Activated CD4-positive, CD25-positive, alpha-beta regulatory T cell (primary cell): ENCODE results near the gene BCL7A.
"Not testable (repeated sequence)": the region's sequence is repeated elsewhere in the genome, so short reads cannot be mapped to it uniquely, and the experiment has no call there.

ENCODE experiments used
- DNase-seq, 4 experiments: peaks; one replicate each; lab custom pipeline; 2025; lab: John Stamatoyannopoulos, UW

BCL7A gene

DNA sequence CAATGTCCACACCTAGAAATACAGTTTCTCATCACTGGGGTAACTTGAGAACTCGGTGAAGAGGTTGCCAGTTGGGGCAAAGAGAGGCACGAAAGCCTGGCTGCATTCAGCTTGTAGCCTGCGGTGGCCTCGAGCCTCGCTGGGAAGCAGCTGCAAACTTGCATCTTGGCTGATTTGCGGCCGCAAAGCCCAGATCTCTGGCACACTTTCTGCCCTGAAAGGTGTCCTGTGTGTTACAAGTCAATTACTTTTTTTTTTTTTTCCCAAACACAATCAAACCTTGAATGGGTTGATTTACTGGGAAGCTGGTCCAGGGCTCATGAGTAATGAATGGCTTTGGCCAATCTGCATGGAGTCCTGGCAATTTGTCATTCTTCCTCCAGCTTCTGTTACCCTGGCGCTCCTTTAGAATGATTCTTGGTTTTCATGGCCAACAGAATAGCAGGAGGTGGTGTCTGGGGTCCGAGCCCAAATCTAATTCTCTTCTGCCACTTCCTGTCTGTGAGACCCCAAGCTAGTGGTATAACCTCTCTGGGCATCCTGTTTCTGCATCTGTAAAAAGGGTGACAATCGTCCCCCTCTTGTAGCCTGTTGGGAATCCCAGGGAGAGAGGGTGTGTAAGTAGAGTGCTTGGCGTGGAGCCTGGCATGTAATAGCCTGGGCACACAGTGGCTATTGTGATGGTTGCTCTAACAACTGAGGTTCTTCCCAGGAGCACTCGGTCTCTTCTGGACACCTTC is 6.7 kb downstream of the BCL7A start:
- no peak for DNase-seq

DNA sequence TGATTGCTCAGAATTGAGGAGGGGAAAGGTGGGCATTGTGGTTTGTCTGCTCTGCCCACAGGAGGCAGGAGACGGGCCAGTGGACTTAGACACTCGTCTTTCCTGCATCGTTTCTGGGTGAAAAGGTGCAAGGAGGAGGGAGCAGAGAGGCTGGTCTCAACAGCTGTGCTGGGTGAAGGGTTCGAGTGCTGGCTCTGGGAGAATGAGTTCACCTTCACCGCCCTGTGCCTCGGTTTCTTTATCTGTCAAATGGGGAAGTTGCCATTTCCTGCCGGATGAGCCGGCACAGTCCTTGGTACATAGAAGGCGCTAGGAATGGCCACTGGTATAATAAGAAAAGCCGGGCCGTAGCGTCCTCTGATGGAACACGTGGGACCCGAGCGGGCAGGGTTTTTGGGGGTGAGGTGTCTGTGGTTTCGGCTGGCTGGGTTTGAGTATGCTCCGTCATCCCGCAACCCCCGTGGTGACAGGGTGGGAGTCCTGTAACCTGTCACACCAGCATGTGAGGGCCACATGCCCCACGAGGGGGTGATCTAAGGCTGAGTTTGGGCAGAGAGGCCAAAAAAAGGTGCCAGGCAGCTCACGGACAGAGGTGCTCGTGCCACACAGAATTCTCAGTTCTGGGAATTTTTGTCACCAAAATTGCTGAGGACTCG is 7.3 kb downstream of the BCL7A start:
- DNase-seq: no peak

DNA sequence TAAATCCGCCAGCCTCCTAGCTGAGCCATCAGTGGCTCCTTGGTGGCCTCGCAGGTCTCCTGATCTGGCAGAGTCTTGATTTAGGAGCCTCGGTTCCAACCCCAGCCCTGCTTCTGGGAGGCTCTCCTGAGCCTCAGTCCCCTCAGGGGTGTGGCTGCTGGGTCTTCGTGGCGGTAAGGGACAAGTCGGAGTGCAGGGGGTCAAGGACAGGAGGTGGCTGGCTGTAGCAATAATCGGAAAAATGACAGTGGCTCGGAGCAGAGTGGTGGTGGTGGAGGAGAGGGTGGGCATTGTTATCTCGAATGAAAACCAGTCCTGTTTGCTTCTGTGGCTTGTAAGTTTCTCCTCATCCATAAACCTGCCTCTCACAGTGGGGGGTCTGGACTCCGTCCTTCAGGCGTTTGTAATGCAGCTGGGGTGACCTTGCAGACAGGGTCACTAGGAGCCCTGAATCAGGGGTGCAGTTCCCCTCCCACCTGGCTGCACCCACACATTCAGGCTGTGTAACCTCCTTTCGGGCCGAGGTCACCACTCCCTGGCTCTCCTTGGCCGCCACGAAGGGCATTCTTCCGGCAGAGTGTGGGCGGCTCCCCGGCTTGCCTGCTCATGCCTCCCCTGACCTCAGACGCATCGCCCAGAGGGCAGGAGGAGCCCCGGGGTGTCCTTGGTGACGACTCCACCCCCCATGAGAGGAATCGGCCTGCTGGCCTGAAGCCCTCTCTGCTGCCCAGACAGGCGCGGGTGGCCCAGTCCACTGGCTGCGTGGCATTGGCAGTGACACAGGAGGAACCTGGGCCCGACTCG is 8.1 kb downstream of the BCL7A start:
- DNase-seq: no peak

DNA sequence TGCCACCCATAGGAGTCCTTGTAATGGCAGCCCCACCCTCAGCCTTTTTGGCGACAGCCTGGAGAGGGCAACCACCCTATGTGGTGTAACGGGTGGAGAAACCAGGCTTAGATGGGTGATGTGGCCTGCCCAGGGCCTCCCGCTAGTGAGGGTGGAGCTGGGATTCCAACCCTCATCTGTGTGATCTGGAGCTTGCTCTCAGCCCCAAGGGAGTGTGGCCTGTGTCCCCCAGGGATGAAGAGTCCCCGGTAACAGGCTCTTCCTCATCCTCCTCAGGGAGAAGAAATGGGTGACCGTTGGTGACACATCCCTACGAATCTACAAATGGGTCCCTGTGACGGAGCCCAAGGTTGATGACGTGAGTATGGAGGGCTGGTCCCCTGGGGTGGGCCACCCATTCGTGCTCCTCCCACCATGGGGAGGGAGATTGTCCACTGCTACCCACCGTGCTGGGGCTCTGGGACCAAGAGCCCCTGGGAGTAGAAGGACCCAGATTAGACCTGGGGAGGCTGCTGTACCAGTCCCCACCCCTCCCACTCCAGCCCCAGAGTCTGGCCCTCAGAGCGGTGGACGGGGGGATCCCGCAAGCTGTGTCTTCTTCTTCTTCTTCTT is 8.8 kb downstream of the BCL7A start:
- no peak for DNase-seq

DNA sequence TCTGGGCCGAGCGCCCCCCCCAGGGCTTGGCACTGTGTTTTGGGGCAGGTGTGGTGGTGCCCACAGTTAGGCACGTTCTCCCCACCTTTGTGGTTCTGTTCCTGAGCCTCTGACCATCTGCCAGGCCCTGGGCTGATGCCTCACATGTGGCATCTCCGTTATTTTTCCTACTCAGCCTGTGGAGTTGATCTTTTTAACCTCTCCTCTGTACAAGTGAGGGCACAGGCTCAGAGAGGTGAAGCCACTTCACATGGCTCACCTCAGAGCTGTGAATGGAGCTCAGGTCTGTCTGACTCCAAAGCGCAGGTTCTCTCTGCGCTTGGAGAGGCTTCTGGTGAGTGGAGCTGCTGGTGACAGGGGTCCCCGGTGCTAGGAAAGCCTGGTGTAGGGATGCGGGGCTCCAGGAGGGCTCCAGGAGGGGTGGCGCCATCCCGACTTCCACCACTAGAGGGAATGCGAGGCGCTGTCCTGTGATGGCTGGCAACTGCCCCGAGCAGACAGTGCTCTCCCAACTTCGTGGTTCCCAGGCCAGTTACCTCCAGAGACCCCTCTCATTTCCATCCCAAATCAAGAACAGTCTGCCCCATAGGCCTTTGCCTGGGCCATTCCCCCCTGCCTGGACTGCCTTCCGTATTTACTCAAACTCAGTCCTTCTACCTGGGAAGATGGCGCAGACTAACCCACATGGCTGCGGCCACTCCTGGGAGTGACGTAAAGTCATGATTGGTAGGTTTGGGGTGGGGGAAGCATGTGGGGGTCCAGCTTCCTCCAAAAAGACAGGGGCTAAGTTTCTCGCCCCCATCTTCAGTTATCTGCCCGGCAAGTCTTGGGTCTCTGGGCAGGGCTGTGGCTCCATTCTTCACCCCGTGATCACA is 9.9 kb downstream of the BCL7A start:
- peak in 3 of 4 experiments; percentile 13 to 41 (median 23) for DNase-seq

DNA sequence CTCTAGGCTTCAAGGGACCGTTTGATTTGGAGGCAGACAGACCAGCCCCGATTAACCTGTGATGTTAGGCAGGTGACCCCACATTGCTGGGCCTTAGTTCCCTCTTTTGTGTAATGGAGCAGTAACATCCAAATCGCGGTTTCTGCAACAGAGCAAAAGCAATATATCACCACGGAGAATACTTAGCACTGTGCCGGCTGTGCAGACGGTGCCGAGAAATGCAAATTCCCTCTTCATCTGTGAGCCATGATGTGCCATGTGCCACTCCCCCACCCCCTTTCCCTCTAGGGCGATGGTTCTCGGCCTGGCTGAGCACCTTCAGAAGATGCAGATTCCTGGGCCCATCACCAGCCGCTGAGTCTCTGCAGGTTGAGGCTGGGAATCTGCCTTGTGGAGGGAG is 10.9 kb downstream of the BCL7A start:
- no peak for DNase-seq

DNA sequence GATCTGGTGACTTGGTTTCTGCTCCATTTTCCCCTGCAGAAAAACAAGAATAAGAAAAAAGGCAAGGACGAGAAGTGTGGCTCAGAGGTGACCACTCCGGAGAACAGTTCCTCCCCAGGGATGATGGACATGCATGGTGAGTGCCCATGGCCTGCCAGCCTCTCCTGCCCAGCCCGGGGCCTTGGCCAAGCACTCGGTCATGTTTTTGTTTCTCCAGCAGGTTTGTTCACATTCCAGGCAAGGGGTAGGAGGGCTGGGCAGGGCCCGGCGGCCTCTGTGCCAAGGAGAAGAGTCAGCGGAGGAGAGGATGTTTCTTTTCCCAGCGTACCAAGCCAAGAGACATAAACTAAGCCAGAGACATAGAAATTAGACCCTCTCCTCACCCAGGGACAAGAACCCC is 13.6 kb downstream of the BCL7A start:
- DNase-seq: no peak

DNA sequence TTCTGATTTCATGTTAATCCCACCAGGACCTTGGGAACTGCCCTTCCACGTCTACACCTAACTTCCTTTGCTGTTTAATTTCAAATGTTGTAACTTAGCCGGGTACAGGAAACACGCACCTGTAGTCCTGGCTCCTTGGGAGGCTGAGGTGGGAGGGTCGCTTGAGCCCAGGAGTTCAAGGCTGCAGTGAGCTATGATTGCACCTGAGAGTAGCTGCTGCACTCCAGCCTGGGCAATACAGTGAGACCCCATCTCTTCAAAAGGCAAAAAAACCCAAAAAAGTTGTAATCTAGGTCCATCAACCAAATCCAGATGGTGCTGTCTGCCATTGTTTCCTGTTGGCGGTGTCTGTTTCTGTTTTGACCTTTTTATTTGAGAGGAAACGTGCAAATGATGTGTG is 14.5 kb downstream of the BCL7A start:
- no peak for DNase-seq

DNA sequence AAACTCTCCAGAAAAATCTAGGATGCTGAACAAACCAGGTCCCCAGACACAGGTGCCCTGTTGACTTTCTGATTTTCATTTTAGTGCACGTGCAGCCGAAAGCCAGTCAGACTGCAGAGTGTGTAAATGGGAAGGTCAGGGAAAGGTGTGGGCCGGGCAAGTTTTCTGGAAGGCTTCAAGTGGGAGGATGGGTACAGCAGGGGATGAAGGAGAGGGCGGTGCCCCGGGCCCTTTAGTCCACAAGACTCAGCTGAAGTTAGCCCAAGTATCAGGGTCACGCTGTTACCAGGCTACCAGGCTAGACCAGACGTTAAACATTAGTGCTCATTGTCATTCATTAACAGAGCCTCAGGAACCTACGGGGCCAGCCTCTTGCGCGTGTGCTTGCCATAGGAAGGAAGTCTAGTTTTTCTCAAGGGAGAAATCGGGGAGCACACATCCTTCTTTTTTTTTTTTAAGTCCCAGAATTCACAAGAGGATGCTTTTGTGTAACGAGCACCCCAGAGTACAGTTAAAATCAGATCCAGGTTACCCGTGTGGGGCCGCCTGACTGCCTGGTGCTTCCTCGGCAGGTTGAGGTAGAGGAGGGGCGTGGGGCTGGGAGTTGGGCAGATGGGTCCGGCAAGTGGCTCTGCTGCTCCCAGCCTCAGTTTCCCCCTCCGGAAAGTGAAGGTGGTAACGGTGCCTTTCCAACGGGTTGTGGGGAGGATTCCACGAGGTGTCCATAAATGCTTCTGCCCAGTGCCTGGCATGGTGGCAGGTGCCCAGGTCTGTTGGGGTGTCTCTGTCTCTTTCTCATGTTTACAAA is 19.1 kb downstream of the BCL7A start:
- DNase-seq: no peak

DNA sequence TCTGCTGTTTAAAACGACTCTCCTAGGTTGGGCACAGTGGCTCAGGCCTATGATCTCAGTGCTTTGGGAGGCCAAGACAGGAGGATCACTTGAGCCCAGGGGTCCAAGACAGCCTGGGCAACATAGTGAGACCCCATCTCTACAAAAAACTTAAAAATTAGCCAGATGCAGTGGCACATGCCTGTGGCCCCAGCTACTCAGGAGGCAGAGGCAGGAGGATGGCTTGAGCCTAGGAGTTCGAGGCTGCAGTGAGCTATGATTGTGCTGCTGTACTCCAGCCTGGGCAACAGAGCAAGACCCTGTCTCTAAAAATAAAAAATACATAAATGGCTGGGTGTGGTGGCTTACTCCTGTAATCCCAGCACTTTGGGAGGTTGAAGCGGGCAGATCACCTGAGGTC is 19.8 kb downstream of the BCL7A start:
- not testable (repeated sequence) for DNase-seq

DNA sequence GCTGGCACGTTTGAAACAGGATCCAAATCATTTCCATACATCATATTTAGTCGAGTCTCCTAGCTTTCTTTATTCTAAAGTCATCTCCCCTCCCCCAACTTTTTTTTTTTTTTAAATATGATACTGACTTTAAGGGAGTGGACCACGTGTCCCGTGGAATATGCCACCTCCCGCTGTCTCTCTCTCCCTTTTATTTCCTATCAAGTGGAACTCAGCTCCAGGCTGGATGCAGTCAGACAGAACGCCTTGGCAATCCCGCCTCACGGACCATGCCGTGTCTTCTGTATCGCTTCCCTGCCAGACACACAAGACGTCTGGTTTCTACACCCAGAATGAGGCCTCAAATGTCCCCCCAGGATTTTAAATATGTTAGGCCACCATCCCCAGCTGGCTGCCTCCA is 21.2 kb downstream of the BCL7A start:
- DNase-seq: no peak

DNA sequence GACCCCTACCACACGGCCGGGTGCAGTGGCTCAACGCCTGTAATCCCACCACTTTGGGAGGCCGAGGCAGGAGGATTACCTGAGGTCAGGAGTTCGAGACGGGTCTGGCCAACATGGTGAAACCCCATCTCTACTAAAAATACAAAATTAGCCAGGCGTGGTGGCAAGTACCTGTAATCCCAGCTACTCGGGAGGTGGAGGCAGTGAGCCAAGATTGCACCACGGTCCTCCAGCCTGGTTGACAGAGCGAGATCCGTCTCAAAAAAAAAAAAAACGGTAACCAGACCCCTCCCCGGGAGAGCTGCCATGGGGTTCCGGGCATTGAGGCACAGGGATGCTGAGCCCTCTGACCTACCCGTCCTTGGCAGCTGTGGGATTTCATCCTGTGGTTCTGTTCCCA is 21.8 kb downstream of the BCL7A start:
- DNase-seq: no peak

DNA sequence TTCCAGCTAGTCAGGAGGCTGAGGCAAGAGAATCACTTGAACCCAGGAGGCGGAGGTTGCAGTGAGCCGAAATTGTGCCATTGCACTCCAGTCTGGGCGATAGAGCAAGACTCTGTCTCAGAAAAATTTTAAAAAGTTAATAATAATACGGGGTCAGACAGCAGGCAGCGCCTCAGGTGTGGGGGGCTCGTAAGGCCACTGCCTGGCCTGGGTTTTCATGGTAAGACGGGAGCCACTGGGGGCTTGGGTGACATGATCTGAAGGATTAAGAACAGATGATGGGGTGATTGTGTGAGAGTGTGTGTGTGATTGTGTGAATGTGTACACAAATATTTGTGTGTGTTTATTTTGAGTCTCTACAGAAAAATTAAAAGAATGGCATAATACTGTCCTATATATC is 23.6 kb downstream of the BCL7A start:
- DNase-seq: no peak

DNA sequence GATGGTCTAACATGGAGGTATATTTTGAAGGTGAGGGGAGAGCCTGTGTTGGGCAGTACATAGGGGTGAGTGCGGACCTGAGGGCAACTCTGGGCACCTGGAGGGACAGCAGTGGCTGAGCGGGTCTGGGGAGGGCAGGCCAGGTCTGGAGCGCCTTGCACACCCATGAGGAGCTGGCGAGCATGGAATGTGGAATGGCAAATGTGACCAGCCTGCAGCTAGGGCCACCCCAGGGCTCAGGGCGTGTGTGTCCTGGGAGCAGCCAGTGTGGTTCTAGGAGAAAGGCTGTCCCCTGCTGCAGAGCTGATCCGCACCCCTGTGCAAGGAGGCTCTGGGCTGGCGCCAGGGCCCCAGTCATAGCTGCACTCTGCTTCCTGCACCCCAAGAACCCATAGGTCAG is 24.5 kb downstream of the BCL7A start:
- no peak for DNase-seq

DNA sequence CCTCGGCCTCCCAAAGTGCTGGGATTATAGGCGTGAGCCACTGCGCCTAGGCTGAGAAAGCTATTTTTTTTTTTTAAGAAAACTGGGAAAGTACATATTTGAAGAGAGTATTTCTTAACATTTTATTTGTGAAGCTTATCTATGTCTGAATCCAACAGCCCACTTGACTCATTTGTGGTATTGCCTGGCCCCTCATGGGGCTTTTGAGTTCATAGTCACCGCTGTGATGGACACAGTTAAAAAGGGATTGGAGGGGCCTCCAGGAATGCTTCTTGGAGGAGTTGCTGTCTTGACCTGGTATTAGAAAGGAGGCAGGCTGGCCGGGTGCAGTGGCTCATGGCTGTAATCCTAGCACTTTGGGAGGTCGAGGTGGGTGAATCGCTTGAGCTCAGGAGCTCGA is 26.5 kb downstream of the BCL7A start:
- no peak for DNase-seq

DNA sequence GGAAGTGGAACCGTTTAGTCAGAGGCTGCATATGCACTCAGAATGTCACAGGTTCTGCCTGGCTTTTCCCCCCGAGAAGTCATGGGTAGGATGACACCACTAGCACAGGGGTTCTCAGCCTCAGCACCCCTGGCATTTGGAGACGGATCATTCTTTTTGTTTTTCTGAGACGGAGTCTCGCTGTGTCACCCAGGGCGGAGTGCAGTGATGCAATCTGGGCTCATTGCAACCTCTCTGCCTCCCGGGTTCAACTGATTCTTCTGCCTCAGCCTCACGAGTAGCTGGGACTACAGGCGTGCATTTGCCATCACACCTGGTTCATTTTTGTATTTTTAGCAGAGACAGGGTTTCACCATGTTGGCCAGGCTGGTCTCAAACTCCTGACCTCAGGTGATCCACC is 28.1 kb downstream of the BCL7A start:
- DNase-seq: no peak

DNA sequence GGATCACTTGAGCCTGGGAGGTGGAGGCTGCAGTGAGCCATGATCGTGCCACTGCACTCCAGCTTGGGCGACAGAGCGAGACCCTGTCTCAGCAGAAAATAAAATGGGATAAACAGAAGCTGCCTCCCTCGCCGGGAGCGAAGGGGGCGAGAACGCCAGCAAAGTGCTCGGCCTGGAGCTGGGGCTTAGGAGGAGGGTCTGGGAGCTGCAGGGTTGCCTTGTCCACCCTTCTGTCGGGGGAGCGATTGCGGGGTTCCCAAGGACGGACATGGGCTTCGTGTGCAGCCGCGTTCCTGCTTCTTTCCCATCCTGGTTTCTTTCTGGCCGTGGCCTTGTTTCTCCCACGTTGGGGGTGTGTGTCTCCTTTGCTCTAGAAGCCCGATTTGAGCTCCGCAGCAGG is 29.0 kb downstream of the BCL7A start:
- DNase-seq: no peak

DNA sequence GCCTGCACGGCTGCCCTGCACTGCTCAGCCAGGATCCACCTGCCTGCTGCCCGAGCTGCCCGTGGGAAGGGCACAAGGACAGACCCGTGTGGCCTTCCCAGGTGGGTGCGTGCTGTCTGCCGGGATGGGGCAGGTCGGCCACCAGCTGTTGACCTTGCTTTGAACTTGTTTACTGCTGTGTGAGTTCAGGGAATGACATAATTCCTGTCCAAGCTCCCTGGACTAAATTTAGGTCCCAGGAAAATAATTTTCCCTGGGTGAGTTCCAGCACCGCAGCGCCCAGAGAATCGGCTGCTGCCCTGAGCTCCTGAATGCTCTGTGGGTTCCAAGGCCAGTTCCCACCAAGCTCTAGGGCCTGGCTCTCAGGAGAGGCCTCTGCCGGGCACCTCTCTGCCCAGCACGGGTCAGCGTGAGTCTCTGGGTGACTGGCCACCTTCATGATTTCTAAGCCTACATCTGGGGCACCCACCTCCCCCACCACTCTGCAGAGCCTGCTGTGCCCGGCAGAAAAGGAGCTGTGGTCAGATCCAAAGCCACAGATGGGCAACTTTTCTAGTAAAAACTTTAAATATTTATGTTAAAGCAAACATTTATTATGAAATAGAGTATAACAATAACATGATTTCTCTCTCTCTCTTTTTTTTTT is 29.7 kb downstream of the BCL7A start:
- DNase-seq: no peak

DNA sequence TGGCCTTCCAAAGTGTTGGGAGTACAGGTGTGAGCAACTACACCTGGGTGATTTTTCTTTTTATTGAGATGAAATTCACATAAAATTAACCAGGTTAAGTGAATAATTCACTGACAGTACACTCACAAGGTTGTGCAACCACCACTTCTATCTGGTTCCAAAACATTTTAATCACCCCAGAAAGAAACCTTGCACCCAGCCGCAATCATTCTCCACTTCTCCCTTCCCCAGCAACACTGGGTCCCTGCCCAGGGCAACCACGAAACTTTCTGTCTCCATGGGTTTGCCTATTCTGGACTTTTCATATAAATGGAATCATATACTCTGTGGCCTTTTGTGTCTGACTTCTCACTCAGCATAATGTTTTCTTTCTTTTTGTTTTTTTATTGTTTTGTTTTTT is 30.6 kb downstream of the BCL7A start:
- DNase-seq: no peak

DNA sequence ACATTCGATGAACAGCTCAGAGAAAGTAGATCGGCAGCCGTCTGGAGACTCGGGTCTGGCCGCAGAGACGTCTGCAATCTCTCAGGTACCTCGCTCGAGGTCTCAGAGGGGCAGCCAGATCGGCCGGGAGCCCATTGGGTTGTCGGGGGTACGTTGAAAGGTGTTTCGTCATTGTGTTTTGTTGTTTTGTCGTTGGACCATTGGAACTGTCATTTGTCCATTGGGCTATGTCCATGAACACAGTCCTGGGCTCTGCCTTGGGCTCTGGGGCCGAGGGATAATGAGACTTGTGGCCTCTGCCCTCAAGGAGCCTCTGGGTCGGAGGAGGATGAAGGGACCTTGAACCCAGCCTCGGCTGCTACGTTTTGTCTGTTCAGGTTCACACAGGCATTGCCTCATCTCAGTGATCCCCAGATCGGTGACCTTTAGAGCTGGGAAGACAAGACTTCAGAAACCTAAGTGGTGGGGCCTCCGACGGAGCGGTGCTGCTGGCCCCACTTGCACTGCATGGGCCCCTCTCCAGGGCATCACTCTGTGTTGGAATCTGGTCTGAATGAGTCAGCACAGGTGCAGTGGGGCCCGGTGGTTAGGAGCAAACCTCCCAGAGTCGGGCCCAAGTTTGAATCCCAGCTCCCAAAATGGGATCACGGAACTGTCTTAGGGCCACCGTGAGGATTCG is 33.3 kb downstream of the BCL7A start:
- no peak for DNase-seq
